Measurements from ENCODE around the gene TMED5.
"Not testable (repeated sequence)": the region's sequence is repeated elsewhere in the genome, so short reads cannot be mapped to it uniquely, and the experiment has no call there.

Gene TMED5

DNA sequence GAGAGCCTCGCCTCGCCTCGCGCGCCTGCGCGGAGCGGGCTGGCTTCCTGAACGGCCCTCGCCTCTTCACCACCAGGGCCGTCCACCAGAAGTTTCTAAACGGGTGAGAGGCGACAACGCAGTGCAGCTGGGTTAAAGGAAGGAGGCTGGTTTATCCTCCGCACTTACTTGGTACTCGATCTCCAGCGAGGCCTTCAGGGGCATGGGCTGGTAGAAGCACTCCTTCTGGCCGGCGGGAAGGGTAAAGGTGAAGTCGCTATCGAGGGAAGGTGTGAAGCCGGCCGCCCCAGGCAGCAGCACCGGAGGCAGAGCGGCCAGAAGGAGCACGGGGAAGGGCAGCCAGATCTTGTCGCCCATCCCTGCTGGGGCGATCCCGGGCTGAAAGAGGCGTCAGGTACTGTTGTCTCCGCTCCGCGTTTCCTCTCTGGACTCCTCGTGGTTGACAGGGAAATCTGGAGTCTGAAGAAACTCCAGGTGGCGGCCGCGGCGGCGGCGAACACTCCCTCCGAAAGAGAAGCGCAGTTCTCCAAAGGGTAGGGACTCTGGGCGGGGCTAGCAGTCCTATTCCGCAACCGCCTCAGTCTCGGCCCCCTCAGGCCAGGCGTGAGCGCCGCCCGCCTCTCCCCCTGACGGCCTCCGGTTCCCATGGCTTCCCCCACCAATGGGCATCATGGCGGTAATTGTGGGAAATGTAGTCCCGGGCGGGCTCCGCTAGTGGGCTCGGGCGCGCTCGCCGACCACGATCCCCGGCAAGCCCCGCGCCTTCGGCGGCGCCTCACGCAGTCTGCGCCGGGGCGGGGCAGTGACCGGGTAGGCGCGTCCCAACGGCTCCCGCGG lies at the start of gene TMED5:
Gene TMED5 (minus strand): TSS at position 528 of the 837 bp plus-strand sequence. CDS start 171 bp downstream, at position 357.
- DNase-seq, result peak; percentile 71 to 98 (median 96)

GRCh38 chr1:93223023-93223675 lies 42.9 kb upstream of the TMED5 start:
- DNase-seq, result no peak

DNA sequence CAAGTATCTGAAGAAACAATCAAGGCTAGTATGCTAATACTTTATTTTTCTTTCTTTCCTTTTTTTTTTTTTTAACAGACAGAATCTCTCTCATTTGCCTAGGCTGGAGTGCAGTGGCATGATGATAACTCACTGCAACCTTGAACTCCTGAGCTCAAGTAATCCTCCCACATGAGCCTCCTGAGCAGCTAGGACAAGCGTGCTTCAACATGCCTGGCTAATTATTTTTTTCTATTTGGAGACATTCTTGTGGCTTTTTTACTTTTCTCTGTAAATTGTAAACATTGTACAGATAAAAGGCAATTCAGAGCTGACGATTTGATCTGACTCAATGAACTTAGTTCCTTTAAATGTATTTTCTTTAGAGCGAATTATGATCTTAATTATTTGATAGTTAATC lies 41.7 kb upstream of the TMED5 start:
- DNase-seq, result no peak

GRCh38 chr1:93220716-93221115 lies 40.5 kb upstream of the TMED5 start:
- not testable (repeated sequence) for DNase-seq

GRCh38 chr1:93219443-93219842 lies 39.2 kb upstream of the TMED5 start:
- DNase-seq, result no peak

DNA sequence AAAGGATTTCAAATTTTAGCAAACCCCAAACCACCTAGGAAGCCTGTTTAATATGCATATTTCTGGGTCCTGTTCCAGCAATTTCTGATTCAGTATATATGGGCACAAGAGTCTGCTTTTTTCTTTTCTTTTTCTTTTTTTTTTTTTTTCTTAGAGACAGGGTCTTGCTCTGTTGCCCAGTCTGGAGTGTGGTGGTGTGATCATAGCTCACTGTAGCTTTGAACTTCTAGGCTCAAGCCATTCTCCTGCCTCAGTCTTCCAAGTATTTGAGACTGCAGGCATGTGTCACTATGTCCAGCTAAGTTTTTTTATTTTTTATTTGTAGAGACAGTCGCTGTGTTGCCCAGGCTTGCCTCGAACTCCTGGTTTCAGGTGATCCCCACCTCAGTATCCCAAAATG lies 35.1 kb upstream of the TMED5 start:
- no peak for DNase-seq

DNA sequence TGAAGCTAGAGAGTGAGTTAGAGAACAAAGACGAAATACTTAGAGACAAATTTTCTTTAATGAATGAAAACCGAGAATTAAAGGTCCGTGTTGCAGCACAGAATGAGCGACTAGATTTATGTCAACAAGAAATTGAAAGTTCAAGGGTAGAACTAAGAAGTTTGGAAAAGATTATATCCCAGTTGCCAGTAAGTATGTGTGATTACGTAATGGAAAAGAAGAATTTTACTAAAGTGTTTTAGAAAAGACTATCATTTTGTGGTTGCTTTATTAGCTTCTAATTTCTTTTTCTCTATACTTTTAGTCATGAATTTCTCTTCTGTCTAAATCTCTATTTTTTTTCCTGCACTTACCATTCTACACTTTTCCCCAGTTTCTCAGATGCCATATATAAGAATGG lies 27.0 kb upstream of the TMED5 start:
- DNase-seq, result no peak

GRCh38 chr1:93206567-93206954 lies 26.3 kb upstream of the TMED5 start:
- DNase-seq, result no peak

- DNase-seq, result no peak
These were observed 25.8 kb upstream of the TMED5 start for GRCh38 chr1:93205892-93206566.

GRCh38 chr1:93200714-93201113 lies 20.5 kb upstream of the TMED5 start:
- no peak for DNase-seq

DNA sequence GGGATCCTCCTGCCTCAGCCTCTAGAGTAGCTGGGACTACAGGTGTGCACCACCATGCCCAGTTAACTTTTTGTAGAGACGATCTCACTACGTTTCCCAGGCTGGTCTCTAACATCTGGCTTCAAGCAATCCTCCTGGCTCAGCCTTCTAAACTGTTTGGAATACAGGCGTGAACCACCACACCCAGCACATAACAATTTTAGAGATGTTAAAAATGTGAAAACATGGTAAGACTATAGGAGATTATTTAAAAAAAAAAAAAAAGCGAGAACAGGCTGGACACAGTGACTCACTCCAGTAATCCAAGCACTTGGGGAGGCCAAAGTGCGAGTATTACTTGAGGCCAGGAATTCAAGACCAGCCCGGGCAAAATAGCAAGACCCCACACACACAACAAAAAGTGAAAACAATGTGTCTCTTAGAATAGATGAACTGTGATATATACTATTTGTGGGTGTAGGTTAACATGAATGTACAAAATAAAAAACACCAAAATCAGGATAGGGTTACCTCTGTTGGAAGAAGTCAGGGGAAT lies 19.9 kb upstream of the TMED5 start:
- DNase-seq, result no peak

DNA sequence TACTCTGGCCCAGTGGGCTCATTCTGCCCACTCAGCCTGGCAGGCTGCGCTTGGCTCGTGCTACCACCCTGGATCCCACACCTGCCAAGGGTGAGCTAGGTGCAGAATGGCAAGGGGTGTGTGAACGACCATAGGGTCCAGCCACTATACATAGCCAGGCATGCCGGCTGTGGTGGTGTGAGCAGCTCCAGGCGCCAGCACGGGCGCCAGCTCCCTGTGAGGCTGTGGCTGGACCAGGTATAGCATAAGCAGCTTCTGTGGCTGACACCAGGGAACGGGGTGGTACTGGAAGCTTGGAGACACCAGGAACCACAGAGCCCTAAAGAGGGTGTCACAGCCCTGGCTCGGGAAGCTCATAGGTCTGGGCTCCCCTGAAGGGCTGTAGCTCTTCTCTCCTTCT lies 18.9 kb upstream of the TMED5 start:
- DNase-seq, result no peak

DNA sequence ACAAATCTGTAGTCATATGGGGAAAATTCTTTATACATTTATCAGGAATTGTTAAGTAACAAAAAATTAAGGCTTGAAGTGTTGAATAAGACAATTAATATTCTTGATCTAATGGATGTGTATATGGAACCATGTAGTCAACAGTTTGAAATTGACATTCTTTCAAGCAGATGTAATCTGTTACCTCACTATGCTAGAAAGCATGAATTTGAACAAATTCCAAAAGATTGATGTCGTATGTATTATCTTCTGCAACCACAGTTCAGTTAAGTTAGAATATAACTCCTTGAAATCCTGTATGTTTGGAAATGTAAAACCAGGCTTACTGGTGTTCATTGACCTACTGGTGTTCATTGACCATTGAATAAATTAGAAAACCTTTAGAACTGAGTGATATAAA lies 16.4 kb upstream of the TMED5 start:
- DNase-seq, result no peak

GRCh38 chr1:93194231-93194990 lies 14.2 kb upstream of the TMED5 start:
- DNase-seq, result no peak

DNA sequence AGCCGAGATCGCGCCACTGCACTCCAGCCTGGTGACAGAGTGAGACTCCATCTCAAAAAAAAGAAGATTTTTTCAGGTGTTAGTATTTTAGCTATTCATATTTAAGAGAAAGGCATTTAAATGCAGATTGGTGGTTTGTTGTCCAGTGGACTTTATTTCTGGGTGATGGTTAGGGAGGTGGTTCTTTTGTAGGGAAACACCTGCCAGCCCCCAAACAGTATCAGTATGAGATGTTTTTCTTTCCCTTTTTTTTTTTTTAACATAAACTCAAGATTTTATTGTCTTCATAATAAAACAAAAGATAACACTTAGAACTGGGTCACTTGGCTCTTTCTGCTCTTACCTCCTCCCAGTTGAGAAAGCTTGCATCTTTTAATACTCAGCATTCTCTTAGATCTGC lies 10.2 kb upstream of the TMED5 start:
- no peak for DNase-seq

- no peak for DNase-seq
These were observed 6.5 kb upstream of the TMED5 start for GRCh38 chr1:93186667-93187066.

DNA sequence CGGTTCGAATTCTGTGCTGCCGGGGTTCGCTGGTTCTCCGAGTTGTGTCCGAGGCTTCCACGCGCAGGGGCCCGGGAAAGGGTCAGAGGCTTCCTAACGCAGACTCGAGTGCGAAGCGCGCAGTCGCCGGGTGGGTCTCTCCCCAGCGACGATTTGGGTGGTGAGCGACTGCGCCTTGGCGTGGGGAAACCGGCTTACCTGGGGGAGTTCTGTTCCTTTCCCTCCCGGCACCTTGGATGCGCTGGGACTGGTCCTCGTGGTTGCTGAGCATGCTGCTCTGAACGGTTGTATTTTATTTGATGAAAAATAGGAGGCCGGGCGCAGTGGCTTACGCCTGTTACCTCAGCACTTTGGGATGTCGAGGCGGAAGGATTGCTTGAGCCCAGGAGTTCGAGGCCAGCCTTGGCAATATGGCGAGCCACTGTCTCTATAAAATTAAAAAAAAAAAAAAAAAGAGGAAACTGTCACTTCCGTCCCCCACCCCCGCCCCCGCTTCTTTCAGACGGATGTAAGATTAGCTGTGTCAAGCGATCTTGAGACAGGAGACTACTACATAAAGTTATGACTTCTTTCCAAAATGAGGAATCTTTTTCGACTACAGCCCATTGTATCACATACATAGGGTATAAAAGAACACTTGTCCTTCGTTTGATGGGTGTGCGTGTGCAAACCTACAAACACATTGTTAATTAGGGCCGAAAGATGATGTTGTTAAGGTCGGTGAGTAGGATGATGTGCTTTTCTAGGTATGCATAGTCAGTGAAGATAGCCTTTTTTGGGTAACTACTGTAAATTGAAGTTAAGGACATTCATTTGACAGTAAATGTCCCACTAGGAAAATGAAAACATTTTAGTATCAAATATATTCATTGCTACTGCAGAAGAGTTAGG lies 755 bp upstream of the TMED5 start, which contains the start of gene CCDC18:
Gene CCDC18 (plus strand): TSS at position 2 of the 891 bp plus-strand sequence. CDS start 2,638 bp downstream, outside the sequence.
- DNase-seq, result peak in 1 of 58 donors; percentile 50

- no peak for DNase-seq
These were observed 1.8 kb downstream of the TMED5 start for GRCh38 chr1:93178418-93178817.

DNA sequence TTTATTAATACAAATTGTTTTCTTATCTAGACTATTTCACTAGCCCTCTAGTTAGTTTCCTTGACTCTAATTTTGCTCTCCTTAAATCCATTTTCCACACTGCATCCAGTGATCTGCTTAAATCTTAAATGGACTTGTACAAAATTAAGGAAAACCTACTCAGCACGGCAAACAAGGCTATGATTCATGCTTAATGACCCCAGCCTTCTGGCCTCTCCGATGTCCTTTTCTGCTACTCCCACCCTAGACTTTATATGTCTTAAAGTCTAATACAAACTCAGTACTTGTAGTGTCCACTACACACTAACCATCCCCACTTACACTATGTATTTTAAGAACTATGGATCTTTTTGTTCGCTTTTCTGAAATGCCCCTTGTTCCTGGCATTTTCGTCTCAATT lies 2.2 kb downstream of the TMED5 start:
- DNase-seq, result no peak

DNA sequence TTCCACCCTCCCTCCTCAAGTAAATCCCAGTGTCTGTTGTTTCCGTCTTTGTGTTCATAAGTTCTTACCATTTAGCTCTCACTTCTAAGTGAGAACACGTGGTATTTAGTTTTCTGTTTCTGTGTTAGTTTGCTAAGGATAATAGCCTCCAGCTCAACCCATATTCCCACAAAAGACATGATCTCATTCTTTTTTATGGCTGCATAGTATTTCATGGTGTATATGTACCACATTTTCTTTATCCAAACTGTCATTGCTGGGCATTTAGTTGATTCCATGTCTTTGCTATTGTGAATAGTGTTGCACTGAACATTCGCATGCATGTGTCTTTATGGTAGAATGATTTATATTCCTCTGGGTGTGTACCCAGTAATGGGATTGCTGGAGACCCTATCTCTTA lies 5.6 kb downstream of the TMED5 start:
- not testable (repeated sequence) for DNase-seq
